Measurements from ENCODE around the gene MPDZ. TPM values are rescaled to one million over a fixed set of nuclear protein-coding genes. Genes with fewer than 3 reads are reported as not detected.

MPDZ gene
- total and polyA plus RNA-seq, 4 experiments from 2014 or later, result not detected

DNA sequence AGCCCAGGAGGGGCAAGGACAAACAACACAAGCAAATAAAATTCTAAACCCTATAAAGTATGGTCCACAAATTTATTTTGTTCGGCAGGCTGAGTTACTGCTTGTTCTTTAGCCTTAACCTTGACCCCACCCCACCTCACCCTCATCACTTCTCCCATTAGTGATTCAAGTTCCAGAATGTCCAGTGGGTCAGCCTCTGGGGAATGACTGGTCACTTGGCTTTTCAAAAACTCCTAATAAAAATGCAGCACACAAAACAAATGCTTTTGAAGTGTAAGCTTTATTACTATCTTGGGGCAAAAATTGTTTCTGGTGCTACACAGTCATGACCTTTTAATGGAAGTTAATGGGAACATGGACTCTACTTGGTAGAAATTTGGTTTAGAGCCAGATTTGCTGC is 142.1 kb downstream of the MPDZ start:
- no peaks in the 10 kb centered on the region for H3K27me3 Mint-ChIP-seq
- Histone ChIP-seq H3K9me3 (ENCODE audit: control insufficient read depth in 1 of 2, low read length in 2 of 2) (no peaks in the 10 kb centered on the region), H3K4me3 (ENCODE audit: low read length in 2 of 2) (no peak overlapping the region), H3K36me3 (ENCODE audit: insufficient read depth, low read length) (no peaks in the 10 kb centered on the region), H3K27ac (ENCODE audit: low read depth, low read length) (no peak overlapping the region), H3K27me3 (ENCODE audit: insufficient read depth, low read length) (no peaks in the 10 kb centered on the region), H3K4me1 (ENCODE audit: insufficient read depth, low read length) (no peaks in the 10 kb centered on the region)
- ChIA-PET CTCF (ENCODE audit: partially characterized antibody) (no interaction called here), POLR2A (ENCODE audit: partially characterized antibody) (no interaction called here)
- DNase-seq, result no peak
- no peaks in the 10 kb centered on the region for H3K4me1 Mint-ChIP-seq
- H3K36me3 Mint-ChIP-seq, result no peaks in the 10 kb centered on the region
- intact Hi-C loops (cut with micrococcal nuclease), result no loop called here
- H3K27ac Mint-ChIP-seq, result no peak overlapping the region
- H3K9me3 Mint-ChIP-seq, result peaks cover 2 to 11% (median 5%) of the 10 kb centered on the region in 8 donors
- H3K4me3 Mint-ChIP-seq, result no peak overlapping the region

GRCh38 chr9:13131991-13132390 is 147.5 kb downstream of the MPDZ start:
- Mint-ChIP-seq H3K27ac (no peak overlapping the region), H3K9me3 (peaks cover 3 to 16% (median 8%) of the 10 kb centered on the region in 8 donors), H3K4me1 (no peaks in the 10 kb centered on the region), H3K27me3 (no peaks in the 10 kb centered on the region), H3K36me3 (no peaks in the 10 kb centered on the region), H3K4me3 (no peak overlapping the region)
- Histone ChIP-seq H3K27me3 (ENCODE audit: insufficient read depth, low read length) (no peaks in the 10 kb centered on the region), H3K9me3 (ENCODE audit: control insufficient read depth in 1 of 2, low read length in 2 of 2) (no peaks in the 10 kb centered on the region), H3K36me3 (ENCODE audit: insufficient read depth, low read length) (no peaks in the 10 kb centered on the region), H3K4me1 (ENCODE audit: insufficient read depth, low read length) (no peaks in the 10 kb centered on the region), H3K27ac (ENCODE audit: low read depth, low read length) (no peak overlapping the region), H3K4me3 (ENCODE audit: low read length in 2 of 2) (no peak overlapping the region)
- ChIA-PET POLR2A (ENCODE audit: partially characterized antibody) (no interaction called here), CTCF (ENCODE audit: partially characterized antibody) (no interaction called here)
- intact Hi-C loops (cut with micrococcal nuclease), result no loop called here
- no peak for DNase-seq

DNA sequence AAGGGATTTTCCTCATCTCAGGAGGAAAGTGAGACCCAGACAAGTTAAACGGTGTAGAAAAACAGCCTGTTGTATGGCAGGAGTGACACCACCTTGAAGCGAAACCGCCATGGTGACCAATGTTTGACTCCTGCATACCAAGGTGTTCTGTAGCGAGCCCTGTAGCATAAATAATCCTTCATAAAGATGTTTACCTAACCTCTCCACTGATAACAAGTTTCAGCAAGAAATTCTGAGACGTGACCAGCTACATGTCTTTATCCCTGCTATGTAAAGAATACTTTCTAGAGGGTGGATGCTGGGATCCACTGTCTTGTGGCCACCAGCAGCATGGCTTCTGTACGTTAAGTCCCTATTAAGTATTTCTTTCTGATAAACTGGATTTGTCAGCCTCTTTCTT is 148.1 kb downstream of the MPDZ start:
- H3K27ac Mint-ChIP-seq, result no peak overlapping the region
- Histone ChIP-seq H3K4me3 (ENCODE audit: low read length in 2 of 2) (no peak overlapping the region), H3K9me3 (ENCODE audit: control insufficient read depth in 1 of 2, low read length in 2 of 2) (no peaks in the 10 kb centered on the region), H3K36me3 (ENCODE audit: insufficient read depth, low read length) (no peaks in the 10 kb centered on the region), H3K27ac (ENCODE audit: low read depth, low read length) (no peak overlapping the region), H3K4me1 (ENCODE audit: insufficient read depth, low read length) (no peaks in the 10 kb centered on the region), H3K27me3 (ENCODE audit: insufficient read depth, low read length) (no peaks in the 10 kb centered on the region)
- DNase-seq, result no peak
- H3K27me3 Mint-ChIP-seq, result no peaks in the 10 kb centered on the region
- ChIA-PET CTCF (ENCODE audit: partially characterized antibody) (no interaction called here), POLR2A (ENCODE audit: partially characterized antibody) (no interaction called here)
- intact Hi-C loops (cut with micrococcal nuclease), result no loop called here
- peaks cover 3 to 18% (median 10%) of the 10 kb centered on the region in 8 donors for H3K9me3 Mint-ChIP-seq
- H3K36me3 Mint-ChIP-seq, result no peaks in the 10 kb centered on the region
- H3K4me3 Mint-ChIP-seq, result no peak overlapping the region
- H3K4me1 Mint-ChIP-seq, result no peaks in the 10 kb centered on the region

DNA sequence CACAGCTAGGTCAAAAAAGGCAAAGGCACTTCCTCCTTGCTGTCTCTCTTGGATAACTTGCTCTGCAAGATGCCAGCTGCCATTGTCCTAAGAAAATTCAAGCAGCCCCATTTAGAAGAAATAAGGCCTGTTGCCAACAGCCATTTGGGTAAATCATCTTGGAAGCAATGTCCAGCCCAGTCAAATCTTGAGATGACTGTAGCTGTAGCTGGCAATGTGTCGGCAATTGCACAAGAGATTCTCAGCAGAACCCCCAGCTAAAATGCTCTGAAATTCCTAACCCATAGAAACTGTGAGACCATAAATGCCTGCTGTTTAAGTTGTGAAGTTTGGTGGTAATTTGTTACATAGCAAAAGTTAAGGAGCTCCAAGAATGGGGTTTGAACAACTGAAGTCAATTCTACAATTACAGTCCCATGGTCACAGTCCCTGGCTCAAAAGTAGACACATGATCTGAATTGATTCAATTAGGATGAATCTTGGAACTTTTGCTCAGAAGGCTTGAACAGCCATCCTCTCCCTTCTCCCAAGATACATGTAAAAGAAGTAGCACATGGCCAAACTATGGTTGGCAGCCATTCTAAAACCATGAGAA is 151.1 kb downstream of the MPDZ start:
- H3K27me3 ChIP-seq (ENCODE audit: insufficient read depth, low read length), result no peaks in the 10 kb centered on the region
- H3K27ac ChIP-seq (ENCODE audit: low read depth, low read length), result no peak overlapping the region
- H3K9me3 ChIP-seq (ENCODE audit: control insufficient read depth in 1 of 2, low read length in 2 of 2), result no peaks in the 10 kb centered on the region
- ChIA-PET POLR2A (ENCODE audit: partially characterized antibody) (no interaction called here), CTCF (ENCODE audit: partially characterized antibody) (no interaction called here)
- H3K4me3 ChIP-seq (ENCODE audit: low read length in 2 of 2), result no peak overlapping the region
- DNase-seq, result no peak
- Mint-ChIP-seq H3K9me3 (peaks cover 2 to 26% (median 12%) of the 10 kb centered on the region in 8 donors), H3K27ac (no peak overlapping the region), H3K4me1 (no peaks in the 10 kb centered on the region), H3K27me3 (no peaks in the 10 kb centered on the region), H3K4me3 (no peak overlapping the region), H3K36me3 (no peaks in the 10 kb centered on the region)
- H3K36me3 ChIP-seq (ENCODE audit: insufficient read depth, low read length), result no peaks in the 10 kb centered on the region
- H3K4me1 ChIP-seq (ENCODE audit: insufficient read depth, low read length), result no peaks in the 10 kb centered on the region
- intact Hi-C loops (cut with micrococcal nuclease), result no loop called here

- intact Hi-C loops (cut with micrococcal nuclease), result no loop called here
- H3K36me3 ChIP-seq (ENCODE audit: insufficient read depth, low read length), result no peaks in the 10 kb centered on the region
- H3K27ac Mint-ChIP-seq, result no peak overlapping the region
- no peaks in the 10 kb centered on the region for H3K4me1 Mint-ChIP-seq
- H3K36me3 Mint-ChIP-seq, result no peaks in the 10 kb centered on the region
- H3K27me3 Mint-ChIP-seq, result no peaks in the 10 kb centered on the region
- ChIA-PET POLR2A (ENCODE audit: partially characterized antibody) (no interaction called here), CTCF (ENCODE audit: partially characterized antibody) (no interaction called here)
- H3K27ac ChIP-seq (ENCODE audit: low read depth, low read length), result no peak overlapping the region
- no peaks in the 10 kb centered on the region for H3K27me3 ChIP-seq (ENCODE audit: insufficient read depth, low read length)
- H3K4me3 Mint-ChIP-seq, result no peak overlapping the region
- DNase-seq, result no peak
- peaks cover 2 to 25% (median 12%) of the 10 kb centered on the region in 8 donors for H3K9me3 Mint-ChIP-seq
- H3K4me1 ChIP-seq (ENCODE audit: insufficient read depth, low read length), result no peaks in the 10 kb centered on the region
- no peak overlapping the region for H3K4me3 ChIP-seq (ENCODE audit: low read length in 2 of 2)
- H3K9me3 ChIP-seq (ENCODE audit: control insufficient read depth in 1 of 2, low read length in 2 of 2), result no peaks in the 10 kb centered on the region
These were observed 152.4 kb downstream of the MPDZ start for GRCh38 chr9:13127131-13127530.

- H3K9me3 Mint-ChIP-seq, result peaks cover 1 to 29% (median 11%) of the 10 kb centered on the region in 8 donors
- no peak for DNase-seq
- H3K4me3 Mint-ChIP-seq, result no peak overlapping the region
- no peak overlapping the region for H3K4me3 ChIP-seq (ENCODE audit: low read length in 2 of 2)
- no peaks in the 10 kb centered on the region for H3K36me3 ChIP-seq (ENCODE audit: insufficient read depth, low read length)
- no peak overlapping the region for H3K27ac Mint-ChIP-seq
- ChIA-PET CTCF (ENCODE audit: partially characterized antibody) (interaction anchor here (1.2 kb wide), 1 partner anchor 14 kb away, joined by 3 read pairs; no protein-coding TSS in a partner anchor), POLR2A (ENCODE audit: partially characterized antibody) (no interaction called here)
- no peaks in the 10 kb centered on the region for H3K27me3 ChIP-seq (ENCODE audit: insufficient read depth, low read length)
- H3K36me3 Mint-ChIP-seq, result no peaks in the 10 kb centered on the region
- no peaks in the 10 kb centered on the region for H3K27me3 Mint-ChIP-seq
- intact Hi-C loops (cut with micrococcal nuclease), result no loop called here
- no peaks in the 10 kb centered on the region for H3K9me3 ChIP-seq (ENCODE audit: control insufficient read depth in 1 of 2, low read length in 2 of 2)
- no peaks in the 10 kb centered on the region for H3K4me1 ChIP-seq (ENCODE audit: insufficient read depth, low read length)
- H3K4me1 Mint-ChIP-seq, result no peaks in the 10 kb centered on the region
- H3K27ac ChIP-seq (ENCODE audit: low read depth, low read length), result no peak overlapping the region
These were observed 154.2 kb downstream of the MPDZ start for GRCh38 chr9:13125261-13125660.

DNA sequence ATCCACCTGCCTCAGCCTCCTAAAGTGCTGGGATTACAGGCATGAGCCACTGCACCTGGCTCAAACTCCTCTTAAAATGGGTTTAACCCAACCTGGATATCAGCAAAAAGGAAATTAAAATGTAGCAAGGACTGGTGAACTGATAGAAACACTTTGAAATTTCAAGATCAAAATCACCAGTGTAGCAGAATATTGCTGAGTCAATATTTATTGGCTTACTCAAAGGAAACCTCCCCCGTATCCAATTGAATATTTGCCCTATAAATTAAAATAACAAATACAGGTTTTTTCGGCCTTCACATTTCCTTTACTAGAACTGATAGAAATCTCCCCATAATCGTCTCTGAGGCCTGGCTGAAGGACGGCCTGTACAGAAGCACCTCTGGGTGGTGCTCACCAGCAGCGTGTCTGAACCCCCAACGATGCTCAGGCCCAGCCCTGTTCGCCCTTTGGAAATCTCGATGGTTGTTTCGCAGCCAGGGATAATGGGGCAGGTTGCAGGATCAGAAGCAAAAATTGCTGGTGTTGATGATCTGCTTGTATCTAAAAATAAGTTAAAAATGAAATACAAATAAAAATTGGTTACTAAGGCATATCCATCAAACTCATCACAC is 156.6 kb downstream of the MPDZ start:
- ChIA-PET CTCF (ENCODE audit: partially characterized antibody) (no interaction called here), POLR2A (ENCODE audit: partially characterized antibody) (no interaction called here)
- H3K9me3 ChIP-seq (ENCODE audit: control insufficient read depth in 1 of 2, low read length in 2 of 2), result no peaks in the 10 kb centered on the region
- H3K4me1 ChIP-seq (ENCODE audit: insufficient read depth, low read length), result no peaks in the 10 kb centered on the region
- no peak overlapping the region for H3K27ac ChIP-seq (ENCODE audit: low read depth, low read length)
- H3K4me3 Mint-ChIP-seq, result no peak overlapping the region
- H3K27me3 ChIP-seq (ENCODE audit: insufficient read depth, low read length), result no peaks in the 10 kb centered on the region
- H3K9me3 Mint-ChIP-seq, result peaks cover 0 to 27% (median 7%) of the 10 kb centered on the region in 8 donors
- no peaks in the 10 kb centered on the region for H3K27me3 Mint-ChIP-seq
- H3K4me3 ChIP-seq (ENCODE audit: low read length in 2 of 2), result no peak overlapping the region
- no peaks in the 10 kb centered on the region for H3K4me1 Mint-ChIP-seq
- no peaks in the 10 kb centered on the region for H3K36me3 ChIP-seq (ENCODE audit: insufficient read depth, low read length)
- intact Hi-C loops (cut with micrococcal nuclease), result no loop called here
- no peak for DNase-seq
- H3K27ac Mint-ChIP-seq, result no peak overlapping the region
- no peaks in the 10 kb centered on the region for H3K36me3 Mint-ChIP-seq
